Liver (tissue), 3 donors: Measurements from ENCODE around the gene SLC16A5.

Experiments used
- CTCF ChIP-seq: fragments of 150-350 bp; IDR thresholded peaks from 2 replicates; pipeline ENCODE4 v1.5.1; 2017; ENCODE audit warnings: improper control_type of control experiment, low read depth, low read length; ENCODE audit not compliant: missing input control
- FOXA2 ChIP-seq: IDR thresholded peaks from 2 replicates; pipeline ENCODE4 v1.6.1; 2016; ENCODE audit warnings: antibody characterized with exemption
- GABPA ChIP-seq, 2 donors: IDR thresholded peaks in 1 of 2; conservative IDR thresholded peaks in 1 of 2; 2 replicates each; pipeline ENCODE4 v1.6.1; 2016; ENCODE audit warnings: antibody characterized with exemption in 2 of 2, mild to moderate bottlenecking in 1 of 2, moderate library complexity in 1 of 2
- JUND ChIP-seq, 2 donors: IDR thresholded peaks; 2 replicates each; pipeline ENCODE4 v1.6.1; 2016; ENCODE audit warnings: antibody characterized with exemption in 2 of 2
- REST ChIP-seq: IDR thresholded peaks from 2 replicates; pipeline ENCODE4 v1.6.1; 2016; ENCODE audit warnings: antibody characterized with exemption, mild to moderate bottlenecking
- RXRA ChIP-seq, 2 donors: IDR thresholded peaks; 2 replicates each; pipeline ENCODE4 v1.6.1; 2017 to 2018; ENCODE audit warnings: antibody characterized with exemption in 2 of 2, mild to moderate bottlenecking in 1 of 2
- YY1 ChIP-seq: IDR thresholded peaks from 2 replicates; pipeline ENCODE4 v1.6.1; 2016; ENCODE audit warnings: antibody characterized with exemption, mild to moderate bottlenecking
- TF ChIP-seq, protein P1 (sequence below): IDR thresholded peaks from 2 replicates; pipeline ENCODE4 v1.6.1; 2016; ENCODE audit warnings: antibody characterized with exemption
- donor health status: healthy.
- donor health status: healthy.

GRCh38 chr17:75103601-75104554 is 16.1 kb downstream of the SLC16A5 start:
- TF ChIP-seq FOXA2, result no peak
- no peak for TF ChIP-seq RXRA (IDR thresholded peaks at IDR 0.05)
- no peak for TF ChIP-seq CTCF
- no peak for TF ChIP-seq REST
- TF ChIP-seq YY1, result no peak
- TF ChIP-seq JUND (IDR thresholded peaks at IDR 0.05), result no peak
- TF ChIP-seq, protein P1, sequence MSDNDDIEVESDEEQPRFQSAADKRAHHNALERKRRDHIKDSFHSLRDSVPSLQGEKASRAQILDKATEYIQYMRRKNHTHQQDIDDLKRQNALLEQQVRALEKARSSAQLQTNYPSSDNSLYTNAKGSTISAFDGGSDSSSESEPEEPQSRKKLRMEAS, result no peak
- TF ChIP-seq GABPA (IDR thresholded peaks at IDR 0.05 in 1 of 2, conservative IDR thresholded peaks at IDR 0.05 in 1 of 2), result no peak
